K562 (cell line): Measurements from ENCODE around the gene RPF1. TPM values are rescaled to one million over a fixed set of nuclear protein-coding genes. Genes with fewer than 3 reads are reported as not detected.

Experiments
- ARID1B ChIP-seq: fragments of 450-650 bp; IDR thresholded peaks from 2 replicates; pipeline ENCODE4 v1.6.1; 2016; ENCODE audit warnings: antibody characterized with exemption, mild to moderate bottlenecking, inconsistent platforms
- ELF4 ChIP-seq: fragments of 450-650 bp; formaldehyde crosslinking; IDR thresholded peaks from 2 replicates; pipeline ENCODE4 v1.4.0; 2022; ENCODE audit warnings: missing genetic modification characterization
- ILK ChIP-seq: fragments of 450-650 bp; IDR thresholded peaks from 2 replicates; pipeline ENCODE4 v1.6.1; 2016; ENCODE audit warnings: missing genetic modification characterization, low read depth, mild to moderate bottlenecking, missing compliant biosample characterization, moderate library complexity, borderline replicate concordance
- NR2C2 ChIP-seq, 2 experiments: fragments of 200-800 bp in 1 of 2; sonication (Bioruptor generic) in 1 of 2; sonication (generic) in 1 of 2; formaldehyde crosslinking in 1 of 2; IDR thresholded peaks; 2 replicates each; pipeline versions ENCODE4 v1.6.1 to v1.8.0; 2016 to 2022; ENCODE audit warnings: mild to moderate bottlenecking in 1 of 2, missing compliant biosample characterization in 1 of 2, missing genetic modification characterization in 1 of 2, missing genetic modification reagents in 1 of 2
- PHF8 ChIP-seq: fragments of 200-600 bp; sonication (generic); IDR thresholded peaks from 2 replicates; pipeline ENCODE4 v1.6.1; 2012; ENCODE audit warnings: mixed run types, mild to moderate bottlenecking, inconsistent platforms, low read length, moderate library complexity, borderline replicate concordance
- STAT5B ChIP-seq: fragments of 250-450 bp; sonication (Bioruptor Pico); IDR thresholded peaks from 2 replicates; pipeline ENCODE4 v1.8.0; 2021; ENCODE audit warnings: mild to moderate bottlenecking, inconsistent platforms
- ZBTB33 ChIP-seq: sonication (generic); formaldehyde crosslinking; IDR thresholded peaks from 2 replicates; pipeline ENCODE4 v1.8.1; 2023; ENCODE audit warnings: mild to moderate bottlenecking, missing genetic modification reagents
- ZKSCAN8 ChIP-seq: fragments of 200-800 bp; sonication (Bioruptor generic); IDR thresholded peaks from 2 replicates; pipeline ENCODE4 v1.6.1; 2016; ENCODE audit warnings: missing genetic modification characterization, missing compliant biosample characterization
- ZNF324 ChIP-seq: fragments of 250-450 bp; sonication (Bioruptor Pico); IDR thresholded peaks from 2 replicates; pipeline ENCODE4 v1.4.0; 2020; ENCODE audit warnings: mild to moderate bottlenecking
- ZNF431 ChIP-seq: sonication (generic); formaldehyde crosslinking; IDR thresholded peaks from 2 replicates; pipeline ENCODE4 v1.8.0; 2022; ENCODE audit warnings: mild to moderate bottlenecking, missing genetic modification reagents
- polyA plus RNA-seq, 8 experiments: library from polyadenylated mRNA; depleted of rRNA in 4 of 8; stranded (reverse) in 5 of 8; unstranded in 3 of 8; fragments of >200 nt; fragmentation: Nextera tagmentation in 2 of 8; fragmentation: Illumina TruSeq in 1 of 8; extraction: Ambion mirVana in 2 of 8; extraction: Trizol in 1 of 8; gene quantifications; 2 replicates each; pipeline versions ENCODE4 v1.2.1 to v1.2.3, GENCODE V29; 2011 to 2014; ENCODE audit warnings: inconsistent platforms in 1 of 8, missing spikeins in 1 of 8
- total RNA-seq, 7 experiments: library from RNA; depleted of rRNA in 6 of 7; stranded (reverse); fragments of >200 nt in 6 of 7; fragmentation: Illumina TruSeq in 2 of 7; extraction: Trizol in 2 of 7; gene quantifications; 2 replicates each; pipeline versions ENCODE4 v1.2.1 to v1.2.3, GENCODE V29; 2011 to 2021; ENCODE audit warnings: low replicate concordance in 1 of 7
- TF ChIP-seq, protein P1 (sequence below), 2 experiments: fragments of 250-450 bp in 1 of 2; fragments of 450-650 bp in 1 of 2; sonication (Bioruptor Pico) in 1 of 2; IDR thresholded peaks; 2 replicates each; pipeline versions ENCODE4 v1.6.1 to v1.8.0; 2016 to 2021; ENCODE audit warnings: mild to moderate bottlenecking in 2 of 2, moderate library complexity in 2 of 2, missing compliant biosample characterization in 1 of 2, missing genetic modification characterization in 1 of 2
- TF ChIP-seq, protein P2 (sequence below): IDR thresholded peaks from 3 replicates; pipeline ENCODE4 v1.6.1; 2011; ENCODE audit warnings: borderline replicate concordance, mild to moderate bottlenecking; ENCODE audit not compliant: insufficient read length, insufficient read depth
- TF ChIP-seq, protein P3 (sequence below): IDR thresholded peaks from 2 replicates; pipeline ENCODE4 v1.6.1; 2016; ENCODE audit warnings: missing genetic modification characterization, missing compliant biosample characterization
- TF ChIP-seq, protein P4 (sequence below), 2 experiments: fragments of 150-350 bp in 1 of 2; IDR thresholded peaks; 2 replicates each; pipeline ENCODE4 v1.6.1; 2012 to 2016; ENCODE audit warnings: low read depth in 2 of 2, low read length in 2 of 2, mild to moderate bottlenecking in 1 of 2, moderate library complexity in 1 of 2
- TF ChIP-seq, protein P5 (sequence below): fragments of 250-450 bp; sonication (Bioruptor Pico); IDR thresholded peaks from 2 replicates; pipeline ENCODE4 v1.8.0; 2022; ENCODE audit warnings: inconsistent platforms, mild to moderate bottlenecking, moderate library complexity, borderline replicate concordance

The RPF1 gene
- total and polyA plus RNA-seq, 9 of the 15 experiments (the other 6 are each of a cell fraction or from before 2014, with no cell fraction given), result 52.4 to 156 (median 90.2) TPM

DNA sequence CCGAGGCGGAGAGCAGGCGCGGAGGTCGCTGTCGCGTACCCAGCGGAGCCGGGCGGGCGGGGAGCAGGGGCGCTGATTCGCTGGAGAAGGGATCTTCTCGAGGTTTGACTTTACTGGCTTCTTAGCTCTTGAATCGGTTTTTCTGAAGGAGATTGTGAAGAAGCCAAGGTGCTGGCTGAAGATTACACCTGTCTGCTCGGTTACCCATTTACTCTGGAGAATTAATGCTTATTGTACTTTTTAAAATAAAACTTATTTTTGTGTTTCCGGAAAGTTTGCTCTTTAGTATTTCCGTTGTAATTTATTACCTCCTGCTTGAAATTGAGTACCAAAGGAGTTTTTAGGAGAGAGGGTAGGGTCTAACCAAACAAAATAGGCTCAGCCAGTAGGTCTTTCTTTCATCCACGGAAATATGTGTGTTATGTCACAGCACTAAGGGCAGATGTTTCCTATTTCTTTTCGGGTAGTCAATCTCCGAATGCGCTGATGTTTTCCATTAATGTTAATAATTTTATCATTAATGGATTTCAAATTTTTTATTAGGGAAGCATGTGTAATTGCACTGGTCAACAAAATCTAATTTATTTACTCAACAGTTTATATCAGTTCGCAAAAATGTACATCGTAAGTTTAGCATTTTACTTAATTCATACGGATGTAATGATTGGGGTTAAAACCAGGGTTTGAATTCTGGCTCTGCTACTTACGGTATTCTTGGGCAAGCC, 27.8 kb downstream of the RPF1 start (continued):
- TF ChIP-seq NR2C2 (CRISPR knock-in tag; IDR thresholded peaks at IDR 0.05), result no peak
- TF ChIP-seq NR2C2 (tag; IDR thresholded peaks at IDR 0.05), result peak; percentile 76; the same call in 1 of the 2 replicates
- peak; percentile 0; the same call in 1 of the 2 replicates for TF ChIP-seq PHF8
- TF ChIP-seq ELF4 (CRISPR knock-in tag), result no peak
- TF ChIP-seq, protein P1, sequence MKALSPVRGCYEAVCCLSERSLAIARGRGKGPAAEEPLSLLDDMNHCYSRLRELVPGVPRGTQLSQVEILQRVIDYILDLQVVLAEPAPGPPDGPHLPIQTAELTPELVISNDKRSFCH (CRISPR knock-in tag; IDR thresholded peaks at IDR 0.05), result no peak
- TF ChIP-seq, protein P1 (tag; IDR thresholded peaks at IDR 0.05), result no peak
- TF ChIP-seq STAT5B (CRISPR knock-in tag), result no peak
- TF ChIP-seq, protein P2, sequence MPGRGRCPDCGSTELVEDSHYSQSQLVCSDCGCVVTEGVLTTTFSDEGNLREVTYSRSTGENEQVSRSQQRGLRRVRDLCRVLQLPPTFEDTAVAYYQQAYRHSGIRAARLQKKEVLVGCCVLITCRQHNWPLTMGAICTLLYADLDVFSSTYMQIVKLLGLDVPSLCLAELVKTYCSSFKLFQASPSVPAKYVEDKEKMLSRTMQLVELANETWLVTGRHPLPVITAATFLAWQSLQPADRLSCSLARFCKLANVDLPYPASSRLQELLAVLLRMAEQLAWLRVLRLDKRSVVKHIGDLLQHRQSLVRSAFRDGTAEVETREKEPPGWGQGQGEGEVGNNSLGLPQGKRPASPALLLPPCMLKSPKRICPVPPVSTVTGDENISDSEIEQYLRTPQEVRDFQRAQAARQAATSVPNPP, result no peak
- no peak for TF ChIP-seq ILK (tag)
- no peak for TF ChIP-seq ARID1B
- TF ChIP-seq ZBTB33, result no peak
- TF ChIP-seq, protein P3, sequence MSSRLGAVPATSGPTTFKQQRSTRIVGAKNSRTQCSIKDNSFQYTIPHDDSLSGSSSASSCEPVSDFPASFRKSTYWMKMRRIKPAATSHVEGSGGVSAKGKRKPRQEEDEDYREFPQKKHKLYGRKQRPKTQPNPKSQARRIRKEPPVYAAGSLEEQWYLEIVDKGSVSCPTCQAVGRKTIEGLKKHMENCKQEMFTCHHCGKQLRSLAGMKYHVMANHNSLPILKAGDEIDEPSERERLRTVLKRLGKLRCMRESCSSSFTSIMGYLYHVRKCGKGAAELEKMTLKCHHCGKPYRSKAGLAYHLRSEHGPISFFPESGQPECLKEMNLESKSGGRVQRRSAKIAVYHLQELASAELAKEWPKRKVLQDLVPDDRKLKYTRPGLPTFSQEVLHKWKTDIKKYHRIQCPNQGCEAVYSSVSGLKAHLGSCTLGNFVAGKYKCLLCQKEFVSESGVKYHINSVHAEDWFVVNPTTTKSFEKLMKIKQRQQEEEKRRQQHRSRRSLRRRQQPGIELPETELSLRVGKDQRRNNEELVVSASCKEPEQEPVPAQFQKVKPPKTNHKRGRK (tag), result no peak
- no peak for TF ChIP-seq ZNF431
- TF ChIP-seq ZNF324 (CRISPR knock-in tag), result no peak
- TF ChIP-seq ZKSCAN8 (CRISPR knock-in tag), result no peak
- TF ChIP-seq, protein P4, sequence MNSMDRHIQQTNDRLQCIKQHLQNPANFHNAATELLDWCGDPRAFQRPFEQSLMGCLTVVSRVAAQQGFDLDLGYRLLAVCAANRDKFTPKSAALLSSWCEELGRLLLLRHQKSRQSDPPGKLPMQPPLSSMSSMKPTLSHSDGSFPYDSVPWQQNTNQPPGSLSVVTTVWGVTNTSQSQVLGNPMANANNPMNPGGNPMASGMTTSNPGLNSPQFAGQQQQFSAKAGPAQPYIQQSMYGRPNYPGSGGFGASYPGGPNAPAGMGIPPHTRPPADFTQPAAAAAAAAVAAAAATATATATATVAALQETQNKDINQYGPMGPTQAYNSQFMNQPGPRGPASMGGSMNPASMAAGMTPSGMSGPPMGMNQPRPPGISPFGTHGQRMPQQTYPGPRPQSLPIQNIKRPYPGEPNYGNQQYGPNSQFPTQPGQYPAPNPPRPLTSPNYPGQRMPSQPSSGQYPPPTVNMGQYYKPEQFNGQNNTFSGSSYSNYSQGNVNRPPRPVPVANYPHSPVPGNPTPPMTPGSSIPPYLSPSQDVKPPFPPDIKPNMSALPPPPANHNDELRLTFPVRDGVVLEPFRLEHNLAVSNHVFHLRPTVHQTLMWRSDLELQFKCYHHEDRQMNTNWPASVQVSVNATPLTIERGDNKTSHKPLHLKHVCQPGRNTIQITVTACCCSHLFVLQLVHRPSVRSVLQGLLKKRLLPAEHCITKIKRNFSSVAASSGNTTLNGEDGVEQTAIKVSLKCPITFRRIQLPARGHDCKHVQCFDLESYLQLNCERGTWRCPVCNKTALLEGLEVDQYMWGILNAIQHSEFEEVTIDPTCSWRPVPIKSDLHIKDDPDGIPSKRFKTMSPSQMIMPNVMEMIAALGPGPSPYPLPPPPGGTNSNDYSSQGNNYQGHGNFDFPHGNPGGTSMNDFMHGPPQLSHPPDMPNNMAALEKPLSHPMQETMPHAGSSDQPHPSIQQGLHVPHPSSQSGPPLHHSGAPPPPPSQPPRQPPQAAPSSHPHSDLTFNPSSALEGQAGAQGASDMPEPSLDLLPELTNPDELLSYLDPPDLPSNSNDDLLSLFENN (IDR thresholded peaks at IDR 0.05; ENCODE audit: low read depth in 2 of 2, low read length in 2 of 2), result 0 out of 4 replicates have a peak, but pooled peaks have one; percentile 27 to 28
- TF ChIP-seq, protein P5, sequence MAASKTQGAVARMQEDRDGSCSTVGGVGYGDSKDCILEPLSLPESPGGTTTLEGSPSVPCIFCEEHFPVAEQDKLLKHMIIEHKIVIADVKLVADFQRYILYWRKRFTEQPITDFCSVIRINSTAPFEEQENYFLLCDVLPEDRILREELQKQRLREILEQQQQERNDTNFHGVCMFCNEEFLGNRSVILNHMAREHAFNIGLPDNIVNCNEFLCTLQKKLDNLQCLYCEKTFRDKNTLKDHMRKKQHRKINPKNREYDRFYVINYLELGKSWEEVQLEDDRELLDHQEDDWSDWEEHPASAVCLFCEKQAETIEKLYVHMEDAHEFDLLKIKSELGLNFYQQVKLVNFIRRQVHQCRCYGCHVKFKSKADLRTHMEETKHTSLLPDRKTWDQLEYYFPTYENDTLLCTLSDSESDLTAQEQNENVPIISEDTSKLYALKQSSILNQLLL, result no peak
